ENCODE measurements around the gene GLYR1. TPM values are rescaled to one million over a fixed set of nuclear protein-coding genes. Genes with fewer than 3 reads are reported as not detected.

The GLYR1 gene
- total and polyA plus RNA-seq, 2 donors (not counting 3 experiments of a cell fraction or from before 2014, with no cell fraction given), result 47.9 to 107 TPM

DNA sequence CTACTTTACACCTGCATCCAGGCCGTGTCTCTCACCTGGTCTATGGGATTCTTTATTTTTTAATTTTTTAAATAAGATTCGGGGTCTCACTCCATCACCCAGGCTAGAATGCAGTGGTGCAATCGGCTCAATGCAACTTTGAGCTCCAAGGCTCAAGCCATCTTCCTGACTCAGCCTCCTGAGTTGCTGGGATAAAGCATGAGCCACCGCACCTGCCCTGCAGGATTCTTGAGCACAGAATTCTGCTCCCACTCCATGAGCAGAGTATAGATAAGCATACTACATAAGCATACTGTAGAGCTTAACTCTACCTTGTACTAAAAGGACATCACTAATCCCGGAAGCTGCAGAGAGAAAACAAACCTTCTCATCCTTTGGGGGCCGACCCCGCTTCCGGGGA, 15.5 kb downstream of the GLYR1 start:
- Histone ChIP-seq H3K9ac (replicated peaks; ENCODE audit: extremely low read depth, insufficient read depth, low read length) (no peak overlapping the region), H3K36me3 (ENCODE audit: control insufficient read depth in 2 of 2, extremely low read depth in 1 of 2, insufficient read depth in 2 of 2, low read length in 2 of 2) (peaks cover 16 to 53% of the 10 kb centered on the region in 2 experiments), H2AFZ (ENCODE audit: low read depth, low read length) (no peak overlapping the region), H4K20me1 (replicated peaks; ENCODE audit: control insufficient read depth, extremely low read depth, insufficient read depth, low read length) (no peaks in the 10 kb centered on the region), H3K4me1 (ENCODE audit: control insufficient read depth, extremely low read depth, insufficient read depth, low read length) (no peaks in the 10 kb centered on the region), H3K27me3 (ENCODE audit: control insufficient read depth in 2 of 2, insufficient read depth in 2 of 2, low read length in 2 of 2) (no peaks in the 10 kb centered on the region), H3K27ac (ENCODE audit: insufficient read depth, low read depth, low read length) (no peak overlapping the region), H3K79me2 (ENCODE audit: control insufficient read depth, insufficient read depth, low read length) (peaks cover 11% of the 10 kb centered on the region), H3K4me3 (replicated peaks in 1 of 3; ENCODE audit: insufficient read depth in 1 of 3, low read depth in 1 of 3, low read length in 3 of 3) (no peak overlapping the region), H3K9me1 (replicated peaks; ENCODE audit: control insufficient read depth, extremely low read depth, insufficient read depth, low read length) (no peaks in the 10 kb centered on the region), H3K9me3 (replicated peaks; ENCODE audit: control insufficient read depth, insufficient read depth, low read length) (no peaks in the 10 kb centered on the region), H3K4me2 (ENCODE audit: insufficient read depth, low read length) (no peak overlapping the region)
- intact Hi-C loops (cut with micrococcal nuclease), result no loop called here
- TF ChIP-seq, protein P1, sequence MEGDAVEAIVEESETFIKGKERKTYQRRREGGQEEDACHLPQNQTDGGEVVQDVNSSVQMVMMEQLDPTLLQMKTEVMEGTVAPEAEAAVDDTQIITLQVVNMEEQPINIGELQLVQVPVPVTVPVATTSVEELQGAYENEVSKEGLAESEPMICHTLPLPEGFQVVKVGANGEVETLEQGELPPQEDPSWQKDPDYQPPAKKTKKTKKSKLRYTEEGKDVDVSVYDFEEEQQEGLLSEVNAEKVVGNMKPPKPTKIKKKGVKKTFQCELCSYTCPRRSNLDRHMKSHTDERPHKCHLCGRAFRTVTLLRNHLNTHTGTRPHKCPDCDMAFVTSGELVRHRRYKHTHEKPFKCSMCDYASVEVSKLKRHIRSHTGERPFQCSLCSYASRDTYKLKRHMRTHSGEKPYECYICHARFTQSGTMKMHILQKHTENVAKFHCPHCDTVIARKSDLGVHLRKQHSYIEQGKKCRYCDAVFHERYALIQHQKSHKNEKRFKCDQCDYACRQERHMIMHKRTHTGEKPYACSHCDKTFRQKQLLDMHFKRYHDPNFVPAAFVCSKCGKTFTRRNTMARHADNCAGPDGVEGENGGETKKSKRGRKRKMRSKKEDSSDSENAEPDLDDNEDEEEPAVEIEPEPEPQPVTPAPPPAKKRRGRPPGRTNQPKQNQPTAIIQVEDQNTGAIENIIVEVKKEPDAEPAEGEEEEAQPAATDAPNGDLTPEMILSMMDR (IDR thresholded peaks at IDR 0.05; ENCODE audit: extremely low read depth in 1 of 2, insufficient read depth in 1 of 2, low read depth in 1 of 2, low read length in 2 of 2), result no peak
- TF ChIP-seq, protein P2, sequence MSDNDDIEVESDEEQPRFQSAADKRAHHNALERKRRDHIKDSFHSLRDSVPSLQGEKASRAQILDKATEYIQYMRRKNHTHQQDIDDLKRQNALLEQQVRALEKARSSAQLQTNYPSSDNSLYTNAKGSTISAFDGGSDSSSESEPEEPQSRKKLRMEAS (IDR thresholded peaks at IDR 0.05; ENCODE audit: insufficient read depth, insufficient read length), result no peak
- no peak for TF ChIP-seq GATA2 (IDR thresholded peaks at IDR 0.05; ENCODE audit: insufficient read depth, insufficient read length, low read depth, low read length)
- TF ChIP-seq POLR2A (IDR thresholded peaks at IDR 0.05; ENCODE audit: low read depth, low read length), result no peak
- TF ChIP-seq JUN (IDR thresholded peaks at IDR 0.05; ENCODE audit: borderline replicate concordance, insufficient read depth, insufficient read length, low read depth), result no peak
- no peak for TF ChIP-seq FOS (IDR thresholded peaks at IDR 0.05; ENCODE audit: borderline replicate concordance, insufficient read depth, low read length)
- no peak for TF ChIP-seq EZH2 (IDR thresholded peaks at IDR 0.05; ENCODE audit: borderline replicate concordance, low read depth, low read length, severe bottlenecking)
- no peak for TF ChIP-seq MYC (IDR thresholded peaks at IDR 0.05; ENCODE audit: low read depth, low read length)
- no peak for TF ChIP-seq POLR2AphosphoS5 (IDR thresholded peaks at IDR 0.05; ENCODE audit: insufficient read depth, low read depth, low read length)
- ChIA-PET POLR2A (no interaction called here), CTCF (no interaction called here)
- dilution Hi-C loops (cut with MboI; ENCODE audit: extremely low pct_ligation_motif_present, low sequenced_read_pairs), result no loop called here
- no TSS peak for BruUV-seq (replicated peaks)
- DNase-seq (ENCODE audit: low read depth, low spot score) (no peak), FAIRE-seq (no peak)

Data from endothelial cell of umbilical vein (primary cell).